ENCODE data around the gene MELTF. TPM values are rescaled to one million over a fixed set of nuclear protein-coding genes. Genes with fewer than 3 reads are reported as not detected.
A peak's percentile ranks its signal among the peaks of the same experiment; 100 is the strongest.

Gene MELTF
- total RNA-seq, 1 experiment from 2014 or later = 6.8 TPM

DNA sequence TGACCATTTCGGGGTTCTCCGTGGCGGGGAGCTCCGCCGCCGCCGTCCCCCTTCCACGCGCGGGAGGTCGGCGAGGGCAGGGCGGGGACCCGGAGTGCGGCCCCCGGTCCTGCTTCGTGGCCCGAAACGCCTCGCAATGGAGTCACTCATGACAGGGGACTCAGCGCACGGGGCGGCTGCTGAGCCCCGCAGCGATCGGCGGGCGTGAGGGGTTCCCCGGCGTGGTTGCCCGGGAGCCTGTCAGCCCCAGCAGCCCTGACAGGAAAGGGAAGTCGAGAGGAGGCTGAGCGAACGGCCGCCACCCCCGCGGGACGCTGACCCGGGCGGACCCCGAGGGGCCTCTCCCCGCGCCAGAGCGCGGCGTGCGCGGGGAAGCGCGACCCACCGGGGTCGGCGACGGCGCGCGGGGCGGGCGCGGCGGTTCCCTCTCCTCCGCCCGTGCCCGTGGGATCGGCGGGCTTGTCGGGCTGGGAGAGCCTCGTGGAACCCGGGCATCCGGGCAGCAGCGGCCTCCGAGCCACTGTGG, 60.4 kb downstream of the MELTF start:
- peak; percentile 10 for DNase-seq (ENCODE audit: low read depth)

DNA sequence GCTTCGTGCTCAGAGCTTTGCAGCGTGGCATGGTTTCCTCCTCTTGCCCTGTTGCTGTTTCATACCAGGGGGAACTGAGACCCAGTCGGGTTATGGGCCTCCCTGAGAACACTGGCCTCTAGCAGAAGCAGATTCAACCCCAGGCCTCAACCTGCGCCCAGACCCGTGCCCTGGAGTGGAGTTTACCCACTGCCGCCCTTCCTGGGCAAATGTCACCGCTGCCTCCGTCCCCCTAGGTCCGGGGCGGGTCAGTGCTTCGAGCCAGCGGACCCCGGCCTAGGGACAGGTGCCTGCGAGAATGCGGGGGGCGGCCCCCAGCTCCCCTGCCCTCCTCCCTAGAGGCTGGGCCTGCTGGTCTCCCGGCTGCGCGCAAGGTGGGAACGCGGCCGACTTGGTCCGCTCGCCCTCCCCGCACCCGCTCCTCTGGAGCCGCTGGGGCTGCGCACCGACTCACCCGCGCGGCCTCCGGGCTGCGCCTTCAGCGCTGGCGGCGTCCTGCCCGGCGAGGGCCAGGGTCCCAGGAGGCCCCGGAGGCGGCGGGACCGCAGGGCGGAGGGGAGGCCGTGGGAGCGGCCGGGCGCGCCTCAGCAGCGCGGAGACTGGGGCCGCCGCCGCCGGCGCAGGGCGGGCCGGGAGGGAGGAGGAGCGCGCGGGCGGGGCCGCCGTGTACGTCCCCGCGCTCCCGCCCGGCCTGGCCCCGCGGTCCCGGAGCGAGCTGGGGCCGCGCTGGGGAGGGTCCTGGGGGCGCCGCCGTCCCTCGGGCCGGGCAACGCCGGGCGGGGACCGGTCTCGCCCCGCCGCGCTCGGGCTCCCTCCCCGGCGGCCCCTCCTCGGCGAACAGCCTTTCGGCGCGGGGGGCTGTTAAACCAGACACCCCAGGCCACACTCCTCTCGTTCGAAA, 61.1 kb downstream of the MELTF start, which contains the start of gene PIGZ:
TSS of gene PIGZ (minus strand) at position 601 of the 901 bp plus-strand sequence. CDS start 16,802 bp downstream, outside the sequence.
- peak; percentile 10 for DNase-seq (ENCODE audit: low read depth)

- no peak for DNase-seq (ENCODE audit: low read depth)
Observed at GRCh38 chr3:196967412-196968232, 62.0 kb downstream of the MELTF start.

DNA sequence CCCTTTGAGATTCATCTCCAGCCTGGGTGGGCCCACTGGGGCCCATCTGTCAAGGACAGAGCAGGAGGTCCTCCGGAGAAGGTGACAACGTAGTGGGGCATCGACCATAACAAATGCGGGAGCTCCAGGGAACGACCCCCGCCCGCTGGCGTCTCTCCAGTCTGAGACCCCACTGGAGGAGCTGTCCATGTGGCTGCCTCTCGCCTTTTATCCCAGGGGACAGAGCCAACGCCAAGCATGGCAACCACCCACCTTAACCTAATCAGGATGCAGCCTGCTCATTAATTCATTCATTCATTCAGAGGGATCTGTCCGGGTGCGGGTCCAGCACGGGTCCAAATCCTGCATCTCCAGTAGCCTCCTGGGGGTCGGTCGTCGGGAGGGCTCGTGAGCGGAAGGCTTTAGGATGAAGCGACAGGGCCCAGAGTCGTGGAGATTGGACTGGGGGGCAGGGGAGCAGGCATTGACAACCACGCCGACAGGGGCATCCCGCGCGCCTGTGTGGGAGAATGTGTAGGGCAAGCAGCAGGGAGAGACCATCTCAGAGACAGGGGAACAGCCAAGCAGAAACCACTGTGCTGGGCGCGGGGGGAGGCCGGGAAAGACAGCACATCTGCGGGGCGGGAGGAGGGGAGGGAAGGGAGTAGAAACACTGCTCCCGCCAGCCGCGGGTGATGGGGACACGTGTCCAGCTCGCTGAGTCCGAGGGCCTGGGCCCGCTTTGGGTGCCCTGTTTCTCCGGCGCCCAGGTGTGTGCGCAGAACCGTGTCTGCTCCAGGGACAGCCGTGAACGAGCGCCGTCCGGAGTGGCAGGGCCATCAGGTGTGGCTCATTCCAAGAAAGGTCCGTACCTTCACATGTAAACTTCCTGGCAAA, 62.9 kb downstream of the MELTF start:
- DNase-seq (ENCODE audit: low read depth) = no peak

DNA sequence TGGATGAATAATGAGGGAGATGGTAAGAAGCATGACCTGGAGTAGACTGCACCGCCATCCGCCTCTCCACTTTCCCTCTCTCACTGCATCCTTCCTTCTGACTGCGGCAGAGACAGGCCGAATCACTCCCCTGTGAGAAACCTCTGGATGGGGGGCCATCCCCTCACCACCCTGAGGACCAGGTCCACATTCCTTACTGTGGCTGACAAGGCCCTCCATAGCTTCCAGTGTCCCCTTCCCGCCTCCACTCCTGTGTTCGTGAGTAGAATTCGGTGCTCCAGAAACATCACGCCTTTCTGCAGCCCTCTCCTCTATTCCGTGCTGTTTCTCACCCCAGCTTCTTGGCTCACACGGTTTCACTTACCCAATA, 63.8 kb downstream of the MELTF start:
- no peak for DNase-seq (ENCODE audit: low read depth)

- DNase-seq (ENCODE audit: low read depth) = no peak
Observed at GRCh38 chr3:196965112-196965803, 64.4 kb downstream of the MELTF start.

GRCh38 chr3:196963631-196963953, 66.0 kb downstream of the MELTF start:
- DNase-seq (ENCODE audit: low read depth) = no peak

DNA sequence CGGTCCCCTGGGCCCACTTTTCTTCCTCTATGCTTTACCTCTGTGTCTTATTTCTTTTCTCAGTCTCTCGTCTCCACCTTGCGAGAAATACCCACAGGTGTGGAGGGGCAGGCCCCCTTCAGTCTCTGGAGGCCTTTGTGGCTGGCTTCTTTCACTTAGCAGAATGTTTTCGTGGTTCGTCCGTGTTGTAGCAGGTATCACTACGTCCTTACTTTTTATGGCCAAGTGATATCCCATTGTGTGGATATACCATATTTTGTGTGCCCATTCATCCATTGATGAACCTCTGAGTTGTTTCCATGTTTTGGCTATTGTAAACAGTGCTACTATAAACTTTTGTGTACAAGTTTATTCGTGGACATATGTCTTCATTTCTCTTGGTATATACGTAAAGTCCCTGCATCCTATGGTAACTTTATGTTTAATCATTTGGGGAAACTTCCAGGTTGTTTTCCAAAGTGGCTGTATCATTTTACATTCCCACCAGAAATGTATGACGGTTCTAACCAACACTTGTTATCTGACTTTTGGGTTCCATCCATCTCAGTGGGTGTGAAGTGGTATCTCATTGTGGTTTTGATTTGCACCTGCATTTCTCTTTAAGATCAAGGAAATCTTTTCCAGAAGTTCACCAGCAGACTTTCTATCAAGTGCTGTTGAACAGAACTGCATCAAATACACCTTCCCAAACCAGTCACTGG, 66.5 kb downstream of the MELTF start:
- DNase-seq (ENCODE audit: low read depth) = no peak

GRCh38 chr3:196962108-196962929, 67.3 kb downstream of the MELTF start:
- no peak for DNase-seq (ENCODE audit: low read depth)

DNA sequence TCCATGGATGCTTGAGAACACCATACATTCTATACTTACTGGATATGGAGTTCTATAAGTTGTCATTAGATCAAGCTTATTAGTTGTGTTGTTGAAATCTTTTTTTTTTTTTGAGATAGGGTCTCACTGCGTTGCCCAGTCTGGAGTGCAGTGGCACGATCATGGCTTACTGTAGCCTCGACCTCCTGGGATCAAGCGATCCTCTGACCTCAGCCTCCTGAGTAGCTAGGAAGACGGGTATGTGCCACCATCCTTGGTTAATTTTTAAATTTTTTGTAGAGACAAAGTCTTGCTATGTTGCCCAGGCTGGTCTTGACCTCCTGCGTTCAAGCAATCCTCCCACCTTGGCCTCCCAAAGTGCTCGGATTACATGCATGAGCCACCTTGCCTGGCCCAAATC, 74.8 kb downstream of the MELTF start:
- no peak for DNase-seq (ENCODE audit: low read depth)

Other genes starting within 250 kb of the MELTF start
- gene SENP5, start 161.9 kb downstream of the MELTF start, total RNA-seq (2014; rRNA removed) = 29.9 and 30.7 TPM in 2 replicates
- gene NCBP2, start 87.3 kb downstream of the MELTF start, total RNA-seq (2014; rRNA removed) = 79.4 and 84.8 TPM in 2 replicates
- 0.38 and 2.4 TPM in 2 replicates for gene PIGZ, start 61.0 kb downstream of the MELTF start, total RNA-seq (2014; rRNA removed)